ENCODE results near the gene SPDYE4.
"Not testable (repeated sequence)": the region's sequence is repeated elsewhere in the genome, so short reads cannot be mapped to it uniquely, and the experiment has no call there.

The SPDYE4 gene

DNA sequence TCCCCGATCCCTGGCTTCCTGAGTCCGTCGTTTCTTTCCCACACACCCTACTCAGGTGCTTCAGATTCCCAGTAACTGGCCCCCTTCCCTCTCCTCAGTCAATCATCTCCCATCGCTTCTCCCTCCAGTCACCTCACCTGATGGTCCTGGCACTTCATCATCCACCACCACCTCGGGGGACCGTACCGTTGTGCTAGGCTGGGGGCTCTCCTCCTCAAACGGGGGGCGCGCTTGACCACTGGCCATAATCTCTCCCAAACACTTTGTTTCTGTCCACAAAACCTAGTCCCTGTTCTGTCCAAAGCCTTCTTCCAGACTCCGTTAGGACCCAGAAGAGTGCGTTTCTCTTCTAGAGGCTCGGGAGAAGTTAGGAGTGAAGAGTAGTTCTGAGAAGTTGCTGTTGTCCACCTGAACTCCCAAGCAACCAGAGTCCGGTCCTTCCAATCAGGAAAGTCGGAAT lies at the start of gene SPDYE4:
Gene SPDYE4, minus strand, starts transcription at position 410 of the 460 bp plus-strand sequence. Its CDS starts 164 bp downstream, at position 246.
- no peak for DNase-seq (ENCODE audit: low read depth)

DNA sequence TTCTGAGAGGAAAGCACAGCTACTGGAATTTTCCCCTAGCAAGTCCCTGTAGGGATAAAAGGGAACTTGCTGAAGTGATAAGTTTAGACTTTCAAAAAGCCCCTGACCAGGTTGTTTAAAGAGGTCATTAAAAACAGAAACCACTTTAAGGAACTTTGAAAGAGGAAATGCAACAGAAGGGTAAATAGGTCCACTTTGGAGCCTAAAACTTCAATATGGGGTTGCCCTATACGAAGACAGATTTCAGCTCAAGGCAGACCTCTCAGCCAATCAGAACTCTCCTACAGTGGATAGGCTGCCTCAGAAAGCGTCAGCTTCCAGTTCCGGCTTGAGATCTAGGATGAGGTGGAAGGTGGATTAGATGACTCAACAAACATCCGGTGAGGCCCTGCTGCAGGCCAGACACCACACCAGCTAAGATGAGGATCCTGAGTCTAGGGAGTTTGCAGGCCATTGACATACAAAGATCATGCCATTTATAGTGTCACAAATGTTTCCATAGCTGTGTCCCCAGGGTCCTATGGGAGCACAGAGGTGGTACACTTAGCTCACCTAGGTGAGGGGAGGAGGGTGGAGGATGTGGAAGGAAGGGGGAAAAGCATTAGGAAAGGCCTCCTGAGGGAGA lies 48.7 kb upstream of the SPDYE4 start:
- no peak for DNase-seq (ENCODE audit: low read depth)

- DNase-seq (ENCODE audit: low read depth), result no peak
These were observed 48.0 kb upstream of the SPDYE4 start for GRCh38 chr17:8806253-8806925.

DNA sequence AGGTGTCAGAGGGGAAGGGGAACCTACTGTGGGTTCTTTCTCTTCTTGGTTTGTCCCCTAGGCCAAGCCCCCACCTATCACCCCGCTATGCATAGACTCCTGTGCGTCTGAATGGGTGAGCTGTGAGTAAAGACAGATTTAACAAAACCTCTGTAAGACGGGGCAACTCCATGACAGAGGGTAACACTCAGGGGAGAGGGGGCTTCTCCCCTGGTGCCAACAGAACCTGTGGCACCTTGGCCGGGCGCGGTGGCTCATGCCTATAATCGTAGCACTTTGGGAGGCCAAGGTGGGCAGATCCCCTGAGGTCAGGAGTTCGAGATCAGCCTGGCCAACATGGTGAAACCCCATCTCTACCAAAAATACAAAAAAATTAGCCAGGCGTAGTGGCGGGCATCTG lies 47.0 kb upstream of the SPDYE4 start:
- not testable (repeated sequence) for DNase-seq (ENCODE audit: low read depth)

DNA sequence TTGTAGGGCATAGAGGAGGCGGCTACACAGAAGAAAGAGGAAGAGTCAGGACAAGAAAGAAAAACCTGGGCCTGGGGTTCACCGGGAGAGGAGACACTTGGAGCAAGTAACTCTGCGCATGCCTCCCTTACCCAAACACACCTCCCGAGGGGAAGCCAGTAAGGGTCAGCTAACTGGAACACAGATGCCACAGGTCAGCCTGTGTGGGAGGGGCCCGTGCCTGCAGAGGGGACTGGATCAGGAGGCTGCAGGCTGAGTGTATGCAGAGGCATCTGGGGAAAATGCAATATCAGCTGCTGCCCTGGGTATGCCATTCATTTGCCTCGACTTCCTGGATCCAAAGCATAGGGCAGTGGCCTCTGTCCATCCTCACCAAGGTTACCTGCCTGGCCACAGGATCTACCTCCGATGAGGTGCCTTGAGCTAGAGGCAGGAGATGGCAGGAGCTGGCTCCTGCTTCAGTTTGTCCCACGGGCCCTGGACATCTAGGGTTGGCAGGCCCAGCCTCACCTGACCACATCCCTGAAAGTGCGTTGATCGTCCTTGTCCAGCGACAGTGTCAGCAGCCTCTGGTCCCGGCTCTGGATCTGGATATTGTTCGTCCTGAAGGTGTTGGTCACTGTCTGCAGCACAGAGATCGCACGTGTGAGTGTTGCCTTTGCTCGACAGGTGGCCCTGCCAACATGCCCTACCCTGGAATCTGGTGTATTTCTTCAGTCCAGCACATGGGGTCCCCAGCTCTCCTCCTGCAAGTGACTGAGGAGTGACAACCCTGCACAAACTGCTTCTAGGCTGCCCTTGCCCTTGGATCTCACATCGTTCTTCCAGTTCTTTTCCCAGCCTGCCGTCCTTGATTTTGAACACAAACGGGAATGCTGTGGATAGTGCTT lies 45.4 kb upstream of the SPDYE4 start:
- no peak for DNase-seq (ENCODE audit: low read depth)

DNA sequence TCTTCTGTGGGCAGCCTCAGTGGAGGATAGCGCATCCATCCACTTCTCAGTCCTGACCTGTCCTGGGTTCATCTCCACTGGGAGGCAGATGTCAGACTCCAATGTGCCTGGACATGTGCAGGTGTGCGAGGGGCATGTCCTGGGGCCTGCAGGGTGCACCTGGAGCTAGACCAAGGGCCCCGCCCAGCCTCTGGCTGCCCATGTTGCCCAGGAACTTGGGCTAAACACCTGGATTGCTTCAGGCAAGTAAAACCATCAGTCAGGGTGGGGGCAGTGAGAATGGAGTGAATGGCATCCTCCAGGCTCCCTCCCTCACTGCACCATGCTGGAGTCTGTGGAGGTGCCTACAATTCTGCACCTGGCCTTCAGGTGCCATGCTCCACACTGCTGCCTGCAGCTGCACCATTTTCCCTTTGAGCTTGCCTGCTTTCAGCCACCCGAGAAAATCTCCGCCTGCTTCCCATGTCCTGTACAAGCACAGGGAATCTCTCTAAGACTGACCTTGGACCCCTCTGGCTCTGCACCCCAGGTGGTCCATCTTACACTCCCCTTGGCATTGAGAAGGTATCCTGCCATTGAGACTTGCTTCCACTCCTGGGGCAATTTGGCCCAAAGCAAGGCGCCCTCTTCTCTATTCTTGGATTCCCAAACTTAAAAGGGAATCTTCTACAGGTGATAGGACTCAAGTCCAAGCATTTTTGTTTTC lies 42.9 kb upstream of the SPDYE4 start:
- DNase-seq (ENCODE audit: low read depth), result no peak

DNA sequence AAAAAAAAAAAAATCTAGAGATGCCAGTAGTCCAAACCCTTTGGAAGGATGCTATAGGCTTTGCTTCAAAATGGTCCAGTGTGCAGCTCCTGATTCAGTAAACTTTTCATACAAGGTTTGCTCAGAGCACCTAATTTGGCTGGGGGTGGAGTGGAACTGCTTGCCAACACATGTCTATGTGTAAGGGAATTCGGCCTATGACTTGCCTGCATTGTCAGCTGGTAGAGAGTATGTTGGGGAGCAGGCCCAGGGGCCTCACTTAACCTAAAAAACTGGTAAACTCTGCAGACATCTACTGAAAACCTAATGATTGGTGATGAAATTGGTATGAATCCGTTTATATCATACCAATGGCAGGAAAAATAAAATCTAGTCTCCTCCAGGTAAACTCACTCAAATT lies 42.3 kb upstream of the SPDYE4 start:
- DNase-seq (ENCODE audit: low read depth), result no peak

DNA sequence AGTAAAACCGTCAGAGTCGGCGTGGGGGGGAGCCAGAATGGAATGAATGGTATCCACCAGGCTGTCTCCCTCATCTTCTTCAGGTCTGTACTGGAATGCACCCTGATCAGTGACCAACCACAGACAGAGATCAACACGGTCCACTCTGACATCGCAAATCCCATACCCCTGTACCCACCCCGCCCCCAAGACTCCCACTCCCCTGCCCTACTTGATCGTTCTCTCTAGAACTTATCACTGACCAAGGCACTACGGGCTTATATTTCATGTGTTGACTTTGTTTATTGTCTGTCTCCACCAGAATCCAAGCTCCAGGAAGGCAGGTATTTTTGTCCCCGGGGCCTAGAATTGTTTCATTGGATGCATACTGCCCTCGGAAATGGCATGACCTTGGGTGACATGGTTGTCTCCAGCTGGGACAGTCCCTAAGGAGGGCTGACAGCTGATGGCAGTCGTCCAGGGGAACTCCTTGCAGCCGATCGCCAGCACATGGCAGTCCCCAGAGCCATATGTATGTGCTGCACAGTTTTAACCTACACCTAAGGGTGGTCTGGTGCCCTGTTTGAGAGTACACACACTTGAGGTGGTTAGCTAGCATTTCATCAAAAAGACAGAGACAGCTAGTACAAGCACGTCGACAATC lies 41.3 kb upstream of the SPDYE4 start:
- no peak for DNase-seq (ENCODE audit: low read depth)

DNA sequence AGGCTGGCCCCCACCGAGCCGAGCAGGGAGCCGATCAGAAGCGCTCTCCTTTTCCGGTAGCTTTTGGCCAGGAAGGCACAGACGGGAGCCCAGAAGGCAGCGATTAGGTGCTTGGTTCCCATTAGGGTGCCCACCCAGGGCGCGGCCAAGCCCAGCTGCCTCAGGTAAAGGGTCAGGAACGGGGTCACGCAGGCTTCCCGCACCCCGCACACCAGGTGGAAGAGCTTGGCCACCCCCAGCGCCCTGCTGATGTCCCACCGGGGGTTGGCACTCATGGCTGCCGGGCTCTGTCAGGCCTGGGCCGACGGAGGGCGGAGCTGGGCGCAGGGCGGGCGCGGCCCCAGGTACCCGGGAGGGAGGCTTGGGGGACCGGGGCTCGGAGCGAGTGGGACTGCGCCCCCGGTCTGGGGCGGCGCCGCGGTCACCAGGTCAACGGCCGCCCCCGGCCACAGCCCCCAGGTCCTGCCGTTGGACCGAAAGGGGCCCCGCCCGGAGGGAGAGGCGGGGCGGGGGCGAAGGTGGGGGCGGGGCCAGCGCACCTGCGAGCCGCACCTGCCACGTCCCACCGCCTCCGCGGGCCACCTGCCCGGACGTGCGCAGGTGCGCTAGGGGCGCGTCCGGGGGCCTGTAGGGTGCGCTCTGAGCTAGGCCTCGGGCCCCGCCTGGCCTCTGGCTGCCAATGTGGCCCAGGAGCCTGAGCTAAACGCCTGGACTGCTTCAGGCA lies 40.7 kb upstream of the SPDYE4 start, which contains the start of gene MFSD6L:
Gene MFSD6L, minus strand, starts transcription at position 520 of the 724 bp plus-strand sequence. Its CDS starts 245 bp downstream, at position 275.
- DNase-seq (ENCODE audit: low read depth), result no peak

DNA sequence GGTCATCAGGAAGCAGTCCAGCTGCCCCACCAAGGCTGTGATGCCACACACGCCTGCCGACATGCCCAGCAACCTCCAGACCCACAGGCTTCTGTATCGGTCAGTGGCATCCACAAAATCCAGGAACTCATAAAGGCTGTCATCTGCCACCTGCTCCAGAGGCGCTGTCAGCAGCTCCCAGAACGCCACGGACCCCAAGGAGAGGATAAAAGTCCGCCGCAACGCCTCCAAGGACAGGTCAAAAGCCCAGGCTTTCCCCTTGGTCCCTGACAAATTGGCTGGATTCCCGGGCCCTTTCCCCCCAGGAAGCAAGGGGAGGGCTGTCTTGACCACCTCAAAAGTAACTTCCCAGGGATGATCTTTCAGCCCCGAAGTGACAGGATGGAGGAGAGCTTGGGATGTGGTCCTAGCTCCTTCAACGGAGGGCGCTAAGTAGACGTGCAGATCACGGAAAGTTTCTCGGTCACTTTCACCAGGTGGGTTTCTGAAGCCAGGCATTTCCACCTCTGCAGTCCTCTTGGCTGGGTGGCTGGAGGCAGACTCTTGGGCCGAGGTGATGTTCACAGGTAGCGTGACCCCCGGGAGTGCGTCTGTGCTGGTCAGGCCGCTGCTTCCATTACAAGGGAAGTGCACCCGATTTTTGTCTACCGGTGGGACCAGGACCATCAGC lies 40.0 kb upstream of the SPDYE4 start:
- no peak for DNase-seq (ENCODE audit: low read depth)

GRCh38 chr17:8797621-8798175 lies 39.4 kb upstream of the SPDYE4 start:
- no peak for DNase-seq (ENCODE audit: low read depth)

DNA sequence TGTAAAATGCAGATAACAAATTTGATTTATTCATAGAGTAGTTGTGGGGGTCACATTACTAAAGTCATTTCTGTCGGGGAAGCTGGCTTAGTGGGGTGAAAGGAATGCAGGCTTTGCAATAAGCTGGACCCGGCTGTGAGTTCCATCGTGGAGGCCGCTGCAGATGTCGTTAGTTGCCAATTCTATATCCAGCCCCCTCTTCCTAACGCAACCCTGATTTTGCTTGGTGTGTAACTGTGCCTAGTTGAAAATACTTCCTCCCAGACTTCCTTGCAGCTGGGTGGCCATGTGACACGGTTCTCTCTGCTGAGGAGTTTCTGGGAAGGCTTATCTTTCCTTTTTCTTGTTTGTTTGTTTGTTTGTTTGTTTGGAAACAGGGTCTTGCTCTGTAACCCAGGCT lies 36.3 kb upstream of the SPDYE4 start:
- DNase-seq (ENCODE audit: low read depth), result no peak

GRCh38 chr17:8793649-8794048 lies 35.3 kb upstream of the SPDYE4 start:
- DNase-seq (ENCODE audit: low read depth), result no peak

- DNase-seq (ENCODE audit: low read depth), result no peak
These were observed 34.3 kb upstream of the SPDYE4 start for GRCh38 chr17:8792646-8793045.

DNA sequence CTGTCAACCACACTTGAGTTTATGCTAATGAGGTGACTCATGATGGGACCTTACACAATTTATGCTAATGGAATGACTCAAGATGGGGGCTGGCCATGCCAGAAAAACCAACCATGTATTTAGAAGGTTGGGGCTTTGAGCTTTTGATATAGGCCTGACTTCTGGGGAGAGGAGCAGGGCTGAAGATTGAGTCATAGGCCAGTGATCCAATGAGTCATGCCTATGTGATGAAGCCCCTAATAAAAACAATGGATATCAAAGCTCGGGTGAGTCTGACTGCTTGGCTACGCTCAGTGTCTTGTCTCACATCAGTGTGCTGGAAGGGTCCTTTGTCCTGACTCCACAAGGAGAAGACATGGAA lies 33.5 kb upstream of the SPDYE4 start:
- no peak for DNase-seq (ENCODE audit: low read depth)

DNA sequence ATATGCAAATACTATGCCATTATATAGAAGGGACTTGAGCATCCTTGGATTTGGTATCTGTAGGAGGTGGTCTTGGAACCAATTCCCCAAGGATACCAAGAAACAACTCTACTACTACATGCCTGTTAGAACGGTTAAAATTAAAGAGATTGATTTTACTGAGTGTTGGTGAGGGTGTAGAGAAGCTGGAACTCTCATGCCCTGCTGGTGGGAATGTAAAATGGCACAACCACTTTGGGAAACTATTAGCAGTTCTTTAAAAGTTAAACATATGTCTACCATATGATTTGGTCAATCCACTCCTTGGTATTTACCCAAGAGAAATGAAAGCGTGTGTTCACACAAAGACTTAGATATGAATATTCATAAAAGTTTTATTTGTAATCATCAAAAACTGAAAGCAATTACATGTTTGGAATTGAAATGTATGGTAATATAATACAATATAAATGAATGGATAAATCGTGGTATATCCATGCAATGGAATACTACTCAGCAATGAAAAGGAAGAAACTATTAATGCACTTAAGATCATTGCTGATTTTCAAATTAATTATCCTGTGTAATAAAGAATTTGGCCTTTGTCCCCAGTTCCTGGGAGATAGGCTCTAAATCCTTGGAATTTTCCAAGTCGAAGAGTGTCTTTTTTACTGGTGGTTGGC lies 33.0 kb upstream of the SPDYE4 start:
- DNase-seq (ENCODE audit: low read depth), result no peak

- no peak for DNase-seq (ENCODE audit: low read depth)
These were observed 31.4 kb upstream of the SPDYE4 start for GRCh38 chr17:8789743-8790142.

DNA sequence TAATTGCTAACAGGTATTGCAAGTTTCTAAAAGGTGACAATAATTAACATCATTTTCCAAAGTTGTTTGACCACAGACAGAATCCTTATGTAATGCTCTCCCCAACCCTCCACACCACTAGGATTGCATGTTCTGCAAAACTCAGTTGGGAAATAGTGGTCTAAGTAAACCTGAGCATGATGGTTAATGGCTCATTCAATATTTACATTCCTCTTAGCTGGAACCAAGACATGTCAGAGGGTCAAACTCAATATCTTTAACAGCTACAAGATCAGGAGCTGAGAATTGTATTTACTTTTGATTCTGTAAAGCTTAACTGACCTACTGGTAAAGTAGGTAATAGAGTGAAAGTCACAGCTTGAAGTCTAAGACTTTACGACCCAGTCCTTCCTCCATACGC lies 30.7 kb upstream of the SPDYE4 start:
- no peak for DNase-seq (ENCODE audit: low read depth)

Data from stimulated activated CD8-positive, alpha-beta memory T cell treated with anti-CD3 and anti-CD28 coated beads, Interleukin-12 subunit alpha, Interleukin-12 subunit beta, amount 100 ng/mL, for 4 hours (primary cell).